WTC11 (cell line): ENCODE data around the gene LIMK1. TPM values are rescaled to one million over a fixed set of nuclear protein-coding genes. Genes with fewer than 3 reads are reported as not detected.

Experiments used
- ATAC-seq: fragments of 200-7000 bp; cut with Tn5 transposase; 2 replicates; pipeline ENCODE4 v1.10.0; 2021; ENCODE audit warnings: mild to moderate bottlenecking, moderate library complexity
- CTCF ChIA-PET: fragments of 300-600 bp; sonication (Branson Sonifier 250); formaldehyde crosslinking; loops from one replicate; lab custom pipeline; 2021; ENCODE audit warnings: antibody characterized with exemption; lab: Charles Lee
- POLR2A ChIA-PET: fragments of 350-600 bp; sonication (Branson Sonifier 250); formaldehyde crosslinking; loops from one replicate; lab custom pipeline; 2021; ENCODE audit warnings: antibody characterized with exemption; lab: Charles Lee
- DNase-seq: peaks from one replicate; pipeline ENCODE4 v3.0.0; 2021; ENCODE audit warnings: low spot score
- H3K27ac Mint-ChIP-seq: 2 replicates; pipeline ENCODE4 v1.8.0; 2021; ENCODE audit warnings: mixed read lengths
- H3K27me3 Mint-ChIP-seq: 2 replicates; pipeline ENCODE4 v1.8.0; 2021; ENCODE audit warnings: low read depth, mild to moderate bottlenecking, moderate library complexity, mixed read lengths
- H3K36me3 Mint-ChIP-seq: 2 replicates; pipeline ENCODE4 v1.8.0; 2021; ENCODE audit warnings: mixed read lengths
- H3K4me1 Mint-ChIP-seq: 2 replicates; pipeline ENCODE4 v1.8.0; 2022; ENCODE audit warnings: mixed read lengths
- H3K4me3 Mint-ChIP-seq: 2 replicates; pipeline ENCODE4 v1.8.0; 2021; ENCODE audit warnings: mild to moderate bottlenecking, moderate library complexity, mixed read lengths
- H3K9me3 Mint-ChIP-seq: 2 replicates; pipeline ENCODE4 v1.8.0; 2021; ENCODE audit warnings: mixed read lengths
- EMX1 ChIP-seq: fragments of 250-450 bp; sonication (Bioruptor Pico); IDR thresholded peaks from 2 replicates; pipeline ENCODE4 v1.8.0; 2021; ENCODE audit warnings: mild to moderate bottlenecking
- IRF2 ChIP-seq: sonication (generic); formaldehyde crosslinking; IDR thresholded peaks from 2 replicates; pipeline ENCODE4 v1.8.0; 2022; ENCODE audit warnings: low read depth, missing genetic modification reagents, borderline replicate concordance
- RELA ChIP-seq: sonication (generic); formaldehyde crosslinking; IDR thresholded peaks from 2 replicates; pipeline ENCODE4 v1.8.1; 2022; ENCODE audit warnings: missing genetic modification reagents, mild to moderate bottlenecking, borderline replicate concordance
- ZNF263 ChIP-seq: sonication (generic); formaldehyde crosslinking; IDR thresholded peaks from 2 replicates; pipeline ENCODE4 v1.8.1; 2022; ENCODE audit warnings: low read depth, mild to moderate bottlenecking, moderate library complexity, missing genetic modification reagents
- ZNF423 ChIP-seq: fragments of 250-450 bp; sonication (Bioruptor Pico); IDR thresholded peaks from 2 replicates; pipeline ENCODE4 v2.1.2; 2022; ENCODE audit warnings: mild to moderate bottlenecking, moderate library complexity
- total RNA-seq: library from RNA; stranded (reverse); gene quantifications from 3 replicates; pipeline ENCODE4 v1.2.3, GENCODE V29; 2021
- TF ChIP-seq, protein P1 (sequence below): fragments of 250-450 bp; sonication (Bioruptor Pico); IDR thresholded peaks from 2 replicates; pipeline ENCODE4 v1.9.0; 2021; ENCODE audit warnings: mild to moderate bottlenecking
- TF ChIP-seq, protein P2 (sequence below): fragments of 250-450 bp; sonication (Bioruptor Pico); IDR thresholded peaks from 2 replicates; pipeline ENCODE4 v1.9.0; 2021; ENCODE audit warnings: moderate library complexity, mild to moderate bottlenecking, inconsistent platforms, borderline replicate concordance
- TF ChIP-seq, protein P3 (sequence below): sonication (generic); formaldehyde crosslinking; IDR thresholded peaks from 2 replicates; pipeline ENCODE4 v1.8.0; 2022; ENCODE audit warnings: mild to moderate bottlenecking, missing genetic modification reagents
- TF ChIP-seq, protein P4 (sequence below): sonication (generic); formaldehyde crosslinking; IDR thresholded peaks from 2 replicates; pipeline ENCODE4 v1.8.1; 2023; ENCODE audit warnings: mild to moderate bottlenecking, missing genetic modification reagents, moderate library complexity
- TF ChIP-seq, protein P5 (sequence below): fragments of 250-450 bp; sonication (Bioruptor Pico); IDR thresholded peaks from 2 replicates; pipeline ENCODE4 v1.8.0; 2021; ENCODE audit warnings: mild to moderate bottlenecking
- TF ChIP-seq, protein P6 (sequence below): sonication (generic); formaldehyde crosslinking; conservative IDR thresholded peaks from 2 replicates; pipeline ENCODE4 v1.8.1; 2023; ENCODE audit warnings: mild to moderate bottlenecking, low read depth, missing genetic modification reagents, moderate library complexity
- TF ChIP-seq, protein P7 (sequence below): sonication (generic); formaldehyde crosslinking; IDR thresholded peaks from 2 replicates; pipeline ENCODE4 v1.8.0; 2022; ENCODE audit warnings: missing genetic modification reagents

LIMK1 gene
- total RNA-seq, 1 experiment from 2014 or later, result 85.4 TPM

DNA sequence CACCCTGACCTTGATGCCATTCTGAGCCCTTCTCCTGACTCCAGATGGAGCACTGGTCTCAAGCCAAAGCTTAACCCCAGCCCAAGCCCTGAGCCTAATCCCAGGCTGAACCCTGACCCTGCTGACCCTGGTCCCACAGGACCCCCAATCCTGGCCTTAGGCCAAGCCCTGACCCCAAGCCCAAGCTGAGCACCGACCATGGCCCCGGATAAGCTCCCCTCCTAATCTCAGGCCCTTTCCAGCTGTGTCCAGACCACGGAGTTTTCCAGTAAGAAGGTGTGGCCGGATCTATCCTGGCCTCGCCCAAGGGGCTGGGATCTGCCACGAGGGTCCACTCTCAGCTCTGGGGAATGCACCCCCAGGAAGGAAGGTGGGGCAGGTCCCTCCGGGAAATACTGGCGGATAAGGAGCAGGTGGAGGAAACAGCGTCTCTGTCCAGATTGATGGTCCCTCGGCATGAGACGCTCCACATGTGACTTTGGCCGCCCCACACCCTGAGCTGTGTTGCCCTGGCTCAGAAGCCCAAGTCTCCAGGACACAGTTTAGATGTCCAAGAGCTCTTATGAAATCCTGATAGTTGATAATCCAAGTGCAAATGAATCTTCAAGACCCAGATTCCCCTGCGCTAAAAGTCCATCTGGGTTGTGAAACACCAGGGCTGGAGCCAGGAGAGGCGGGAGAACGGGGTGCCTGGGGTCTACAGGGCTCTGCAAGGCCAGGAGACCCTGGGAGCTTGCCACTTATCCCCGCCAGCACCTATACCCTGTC, 45.2 kb upstream of the LIMK1 start:
- no peak overlapping the region for H3K4me3 Mint-ChIP-seq
- H3K9me3 Mint-ChIP-seq, result no peaks in the 10 kb centered on the region
- TF ChIP-seq ZNF263 (CRISPR knock-in tag), result no peak
- no peak for TF ChIP-seq EMX1 (CRISPR knock-in tag)
- TF ChIP-seq ZNF423, result no peak
- TF ChIP-seq, protein P1, sequence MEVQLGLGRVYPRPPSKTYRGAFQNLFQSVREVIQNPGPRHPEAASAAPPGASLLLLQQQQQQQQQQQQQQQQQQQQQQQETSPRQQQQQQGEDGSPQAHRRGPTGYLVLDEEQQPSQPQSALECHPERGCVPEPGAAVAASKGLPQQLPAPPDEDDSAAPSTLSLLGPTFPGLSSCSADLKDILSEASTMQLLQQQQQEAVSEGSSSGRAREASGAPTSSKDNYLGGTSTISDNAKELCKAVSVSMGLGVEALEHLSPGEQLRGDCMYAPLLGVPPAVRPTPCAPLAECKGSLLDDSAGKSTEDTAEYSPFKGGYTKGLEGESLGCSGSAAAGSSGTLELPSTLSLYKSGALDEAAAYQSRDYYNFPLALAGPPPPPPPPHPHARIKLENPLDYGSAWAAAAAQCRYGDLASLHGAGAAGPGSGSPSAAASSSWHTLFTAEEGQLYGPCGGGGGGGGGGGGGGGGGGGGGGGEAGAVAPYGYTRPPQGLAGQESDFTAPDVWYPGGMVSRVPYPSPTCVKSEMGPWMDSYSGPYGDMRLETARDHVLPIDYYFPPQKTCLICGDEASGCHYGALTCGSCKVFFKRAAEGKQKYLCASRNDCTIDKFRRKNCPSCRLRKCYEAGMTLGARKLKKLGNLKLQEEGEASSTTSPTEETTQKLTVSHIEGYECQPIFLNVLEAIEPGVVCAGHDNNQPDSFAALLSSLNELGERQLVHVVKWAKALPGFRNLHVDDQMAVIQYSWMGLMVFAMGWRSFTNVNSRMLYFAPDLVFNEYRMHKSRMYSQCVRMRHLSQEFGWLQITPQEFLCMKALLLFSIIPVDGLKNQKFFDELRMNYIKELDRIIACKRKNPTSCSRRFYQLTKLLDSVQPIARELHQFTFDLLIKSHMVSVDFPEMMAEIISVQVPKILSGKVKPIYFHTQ, result no peak
- TF ChIP-seq, protein P2, sequence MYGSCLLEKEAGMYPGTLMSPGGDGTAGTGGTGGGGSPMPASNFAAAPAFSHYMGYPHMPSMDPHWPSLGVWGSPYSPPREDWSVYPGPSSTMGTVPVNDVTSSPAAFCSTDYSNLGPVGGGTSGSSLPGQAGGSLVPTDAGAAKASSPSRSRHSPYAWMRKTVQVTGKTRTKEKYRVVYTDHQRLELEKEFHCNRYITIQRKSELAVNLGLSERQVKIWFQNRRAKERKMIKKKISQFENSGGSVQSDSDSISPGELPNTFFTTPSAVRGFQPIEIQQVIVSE (CRISPR knock-in tag), result no peak
- TF ChIP-seq, protein P3, sequence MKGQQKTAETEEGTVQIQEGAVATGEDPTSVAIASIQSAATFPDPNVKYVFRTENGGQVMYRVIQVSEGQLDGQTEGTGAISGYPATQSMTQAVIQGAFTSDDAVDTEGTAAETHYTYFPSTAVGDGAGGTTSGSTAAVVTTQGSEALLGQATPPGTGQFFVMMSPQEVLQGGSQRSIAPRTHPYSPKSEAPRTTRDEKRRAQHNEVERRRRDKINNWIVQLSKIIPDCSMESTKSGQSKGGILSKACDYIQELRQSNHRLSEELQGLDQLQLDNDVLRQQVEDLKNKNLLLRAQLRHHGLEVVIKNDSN (CRISPR knock-in tag), result no peak
- POLR2A ChIA-PET, result interaction anchor here (1.5 kb wide), 1 partner anchor 11 kb away, joined by 6 read pairs; the partner anchor contains the start of gene ELN
- H3K4me1 Mint-ChIP-seq, result peaks cover 30% of the 10 kb centered on the region
- no peaks in the 10 kb centered on the region for H3K36me3 Mint-ChIP-seq
- no peak overlapping the region for H3K27ac Mint-ChIP-seq
- CTCF ChIA-PET, result interaction anchor here (0.6 to 12.5 kb wide), 5 partner anchors 12 to 168 kb away, joined by 3 to 122 read pairs (median 3); partner anchors contain the start of gene ELN
- DNase-seq (no peak), ATAC-seq (no peak)
- H3K27me3 Mint-ChIP-seq, result no peaks in the 10 kb centered on the region

DNA sequence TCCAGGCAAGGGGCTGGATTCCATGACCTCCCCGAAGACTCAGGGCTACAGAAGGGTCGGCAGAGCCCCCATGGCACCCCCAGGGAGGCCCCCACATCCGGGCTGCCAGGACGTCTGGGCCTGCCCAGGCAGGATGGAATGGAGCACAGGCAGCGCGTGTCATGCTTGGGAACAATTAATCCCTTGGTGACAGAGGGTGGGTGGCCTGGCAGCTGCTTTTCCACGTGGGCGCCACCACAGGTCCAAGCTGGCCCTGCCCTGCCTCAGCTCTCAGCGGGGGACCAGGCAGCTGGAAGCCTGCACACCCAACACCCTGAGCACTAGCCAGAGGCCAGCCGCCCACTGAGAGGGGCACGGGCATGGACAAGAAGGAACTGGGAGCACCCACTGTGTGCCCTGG, 44.3 kb upstream of the LIMK1 start:
- DNase-seq (no peak), ATAC-seq (no peak)
- CTCF ChIA-PET, result interaction anchor here (1.6 to 12.5 kb wide), 2 partner anchors 13 kb away, joined by 4 to 122 read pairs; partner anchors contain the start of gene ELN
- no peaks in the 10 kb centered on the region for H3K9me3 Mint-ChIP-seq
- TF ChIP-seq, protein P4, sequence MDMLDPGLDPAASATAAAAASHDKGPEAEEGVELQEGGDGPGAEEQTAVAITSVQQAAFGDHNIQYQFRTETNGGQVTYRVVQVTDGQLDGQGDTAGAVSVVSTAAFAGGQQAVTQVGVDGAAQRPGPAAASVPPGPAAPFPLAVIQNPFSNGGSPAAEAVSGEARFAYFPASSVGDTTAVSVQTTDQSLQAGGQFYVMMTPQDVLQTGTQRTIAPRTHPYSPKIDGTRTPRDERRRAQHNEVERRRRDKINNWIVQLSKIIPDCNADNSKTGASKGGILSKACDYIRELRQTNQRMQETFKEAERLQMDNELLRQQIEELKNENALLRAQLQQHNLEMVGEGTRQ (CRISPR knock-in tag), result no peak
- TF ChIP-seq, protein P1, result no peak
- TF ChIP-seq EMX1 (CRISPR knock-in tag) (no peak), IRF2 (CRISPR knock-in tag) (no peak), RELA (CRISPR knock-in tag) (no peak)
- TF ChIP-seq, protein P5, sequence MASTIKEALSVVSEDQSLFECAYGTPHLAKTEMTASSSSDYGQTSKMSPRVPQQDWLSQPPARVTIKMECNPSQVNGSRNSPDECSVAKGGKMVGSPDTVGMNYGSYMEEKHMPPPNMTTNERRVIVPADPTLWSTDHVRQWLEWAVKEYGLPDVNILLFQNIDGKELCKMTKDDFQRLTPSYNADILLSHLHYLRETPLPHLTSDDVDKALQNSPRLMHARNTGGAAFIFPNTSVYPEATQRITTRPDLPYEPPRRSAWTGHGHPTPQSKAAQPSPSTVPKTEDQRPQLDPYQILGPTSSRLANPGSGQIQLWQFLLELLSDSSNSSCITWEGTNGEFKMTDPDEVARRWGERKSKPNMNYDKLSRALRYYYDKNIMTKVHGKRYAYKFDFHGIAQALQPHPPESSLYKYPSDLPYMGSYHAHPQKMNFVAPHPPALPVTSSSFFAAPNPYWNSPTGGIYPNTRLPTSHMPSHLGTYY, result no peak
- TF ChIP-seq, protein P6, sequence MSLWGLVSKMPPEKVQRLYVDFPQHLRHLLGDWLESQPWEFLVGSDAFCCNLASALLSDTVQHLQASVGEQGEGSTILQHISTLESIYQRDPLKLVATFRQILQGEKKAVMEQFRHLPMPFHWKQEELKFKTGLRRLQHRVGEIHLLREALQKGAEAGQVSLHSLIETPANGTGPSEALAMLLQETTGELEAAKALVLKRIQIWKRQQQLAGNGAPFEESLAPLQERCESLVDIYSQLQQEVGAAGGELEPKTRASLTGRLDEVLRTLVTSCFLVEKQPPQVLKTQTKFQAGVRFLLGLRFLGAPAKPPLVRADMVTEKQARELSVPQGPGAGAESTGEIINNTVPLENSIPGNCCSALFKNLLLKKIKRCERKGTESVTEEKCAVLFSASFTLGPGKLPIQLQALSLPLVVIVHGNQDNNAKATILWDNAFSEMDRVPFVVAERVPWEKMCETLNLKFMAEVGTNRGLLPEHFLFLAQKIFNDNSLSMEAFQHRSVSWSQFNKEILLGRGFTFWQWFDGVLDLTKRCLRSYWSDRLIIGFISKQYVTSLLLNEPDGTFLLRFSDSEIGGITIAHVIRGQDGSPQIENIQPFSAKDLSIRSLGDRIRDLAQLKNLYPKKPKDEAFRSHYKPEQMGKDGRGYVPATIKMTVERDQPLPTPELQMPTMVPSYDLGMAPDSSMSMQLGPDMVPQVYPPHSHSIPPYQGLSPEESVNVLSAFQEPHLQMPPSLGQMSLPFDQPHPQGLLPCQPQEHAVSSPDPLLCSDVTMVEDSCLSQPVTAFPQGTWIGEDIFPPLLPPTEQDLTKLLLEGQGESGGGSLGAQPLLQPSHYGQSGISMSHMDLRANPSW, result no peak
- TF ChIP-seq, protein P7, sequence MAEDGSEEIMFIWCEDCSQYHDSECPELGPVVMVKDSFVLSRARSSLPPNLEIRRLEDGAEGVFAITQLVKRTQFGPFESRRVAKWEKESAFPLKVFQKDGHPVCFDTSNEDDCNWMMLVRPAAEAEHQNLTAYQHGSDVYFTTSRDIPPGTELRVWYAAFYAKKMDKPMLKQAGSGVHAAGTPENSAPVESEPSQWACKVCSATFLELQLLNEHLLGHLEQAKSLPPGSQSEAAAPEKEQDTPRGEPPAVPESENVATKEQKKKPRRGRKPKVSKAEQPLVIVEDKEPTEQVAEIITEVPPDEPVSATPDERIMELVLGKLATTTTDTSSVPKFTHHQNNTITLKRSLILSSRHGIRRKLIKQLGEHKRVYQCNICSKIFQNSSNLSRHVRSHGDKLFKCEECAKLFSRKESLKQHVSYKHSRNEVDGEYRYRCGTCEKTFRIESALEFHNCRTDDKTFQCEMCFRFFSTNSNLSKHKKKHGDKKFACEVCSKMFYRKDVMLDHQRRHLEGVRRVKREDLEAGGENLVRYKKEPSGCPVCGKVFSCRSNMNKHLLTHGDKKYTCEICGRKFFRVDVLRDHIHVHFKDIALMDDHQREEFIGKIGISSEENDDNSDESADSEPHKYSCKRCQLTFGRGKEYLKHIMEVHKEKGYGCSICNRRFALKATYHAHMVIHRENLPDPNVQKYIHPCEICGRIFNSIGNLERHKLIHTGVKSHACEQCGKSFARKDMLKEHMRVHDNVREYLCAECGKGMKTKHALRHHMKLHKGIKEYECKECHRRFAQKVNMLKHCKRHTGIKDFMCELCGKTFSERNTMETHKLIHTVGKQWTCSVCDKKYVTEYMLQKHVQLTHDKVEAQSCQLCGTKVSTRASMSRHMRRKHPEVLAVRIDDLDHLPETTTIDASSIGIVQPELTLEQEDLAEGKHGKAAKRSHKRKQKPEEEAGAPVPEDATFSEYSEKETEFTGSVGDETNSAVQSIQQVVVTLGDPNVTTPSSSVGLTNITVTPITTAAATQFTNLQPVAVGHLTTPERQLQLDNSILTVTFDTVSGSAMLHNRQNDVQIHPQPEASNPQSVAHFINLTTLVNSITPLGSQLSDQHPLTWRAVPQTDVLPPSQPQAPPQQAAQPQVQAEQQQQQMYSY (CRISPR knock-in tag), result no peak
- no peak overlapping the region for H3K4me3 Mint-ChIP-seq
- no peaks in the 10 kb centered on the region for H3K27me3 Mint-ChIP-seq
- POLR2A ChIA-PET, result interaction anchor here (0.6 kb wide), 1 partner anchor 35 kb away, joined by 3 read pairs; no protein-coding TSS in a partner anchor
- no peak overlapping the region for H3K27ac Mint-ChIP-seq
- no peaks in the 10 kb centered on the region for H3K36me3 Mint-ChIP-seq
- peaks cover 40% of the 10 kb centered on the region for H3K4me1 Mint-ChIP-seq
